Neuronal stem cell (in vitro differentiated cells): ENCODE data around the gene SEMA3B.
"Not testable (repeated sequence)": the region's sequence is repeated elsewhere in the genome, so short reads cannot be mapped to it uniquely, and the experiment has no call there.

ENCODE experiments used
- DNase-seq: peaks from one replicate; pipeline ENCODE4 v3.0.0-alpha.2; 2013; ENCODE audit warnings: low spot score
- H2AFZ ChIP-seq: one replicate; pipeline ENCODE4 v1.6.1; 2013; ENCODE audit warnings: mild to moderate bottlenecking, low read length, inconsistent platforms
- H2AK5ac ChIP-seq: 2 replicates; pipeline ENCODE4 v1.6.1; 2013; ENCODE audit warnings: low read depth, mild to moderate bottlenecking, inconsistent platforms, low read length, moderate library complexity, mixed read lengths
- H2BK120ac ChIP-seq: 2 replicates; pipeline ENCODE4 v1.6.1; 2013; ENCODE audit warnings: low read depth, mild to moderate bottlenecking, inconsistent platforms, low read length, moderate library complexity, mixed read lengths
- H2BK12ac ChIP-seq: one replicate; pipeline ENCODE4 v1.6.1; 2013; ENCODE audit warnings: low read length, inconsistent platforms
- H2BK15ac ChIP-seq: 2 replicates; pipeline ENCODE4 v1.6.1; 2013; ENCODE audit warnings: mild to moderate bottlenecking, low read length, inconsistent platforms, mixed read lengths
- H2BK5ac ChIP-seq: one replicate; pipeline ENCODE4 v1.6.1; 2013; ENCODE audit warnings: inconsistent platforms, mild to moderate bottlenecking, low read length, moderate library complexity
- H3K14ac ChIP-seq: one replicate; pipeline ENCODE4 v1.6.1; 2013; ENCODE audit warnings: low read length, inconsistent platforms
- H3K18ac ChIP-seq: 2 replicates; pipeline ENCODE4 v1.6.1; 2013; ENCODE audit warnings: low read length, inconsistent platforms
- H3K23ac ChIP-seq: 2 replicates; pipeline ENCODE4 v1.6.1; 2013; ENCODE audit warnings: low read depth, mild to moderate bottlenecking, mixed read lengths, low read length, inconsistent platforms; ENCODE audit not compliant: poor library complexity
- H3K27ac ChIP-seq: replicated peaks from 3 replicates; pipeline ENCODE4 v1.5.1; 2013; ENCODE audit warnings: low read length, inconsistent platforms
- H3K27me3 ChIP-seq, 3 experiments: 2 replicates each; pipeline ENCODE4 v1.6.1; 2013; ENCODE audit warnings: low read length in 3 of 3, mild to moderate bottlenecking in 2 of 3, inconsistent platforms in 1 of 3, low read depth in 1 of 3, mixed read lengths in 1 of 3, moderate library complexity in 1 of 3; ENCODE audit not compliant: control insufficient read depth in 3 of 3, insufficient read depth in 3 of 3
- H3K36me3 ChIP-seq, 2 donors: replicated peaks in 1 of 2; 2 replicates each; pipeline ENCODE4 v1.6.1; 2013; ENCODE audit warnings: low read length in 2 of 2; ENCODE audit not compliant: control insufficient read depth in 2 of 2, insufficient read depth in 2 of 2
- H3K4ac ChIP-seq: 2 replicates; pipeline ENCODE4 v1.6.1; 2013; ENCODE audit warnings: inconsistent platforms, mild to moderate bottlenecking, low read length, moderate library complexity
- H3K4me1 ChIP-seq, 2 donors: 1 replicate in 1 of 2; 2 replicates in 1 of 2; pipeline ENCODE4 v1.6.1; 2013; ENCODE audit warnings: low read length in 2 of 2, low read depth in 1 of 2; ENCODE audit not compliant: control insufficient read depth in 2 of 2, insufficient read depth in 1 of 2
- H3K4me2 ChIP-seq: one replicate; pipeline ENCODE4 v1.6.1; 2013; ENCODE audit warnings: mild to moderate bottlenecking, low read length, inconsistent platforms; ENCODE audit not compliant: insufficient read depth, poor library complexity, severe bottlenecking
- H3K4me3 ChIP-seq, 2 donors: 2 replicates each; pipeline ENCODE4 v1.5.1; 2013; ENCODE audit warnings: low read length in 2 of 2, mild to moderate bottlenecking in 2 of 2, inconsistent platforms in 1 of 2, moderate library complexity in 1 of 2
- H3K79me1 ChIP-seq: one replicate; pipeline ENCODE4 v1.6.1; 2013; ENCODE audit warnings: low read depth, mild to moderate bottlenecking, inconsistent platforms, low read length, moderate library complexity
- H3K9ac ChIP-seq: one replicate; pipeline ENCODE4 v1.6.1; 2013; ENCODE audit warnings: mild to moderate bottlenecking, low read depth, low read length, inconsistent platforms; ENCODE audit not compliant: poor library complexity
- H3K9me3 ChIP-seq, 2 donors: replicated peaks in 1 of 2; 2 replicates each; pipeline versions ENCODE3 to v1.6.1; 2013; ENCODE audit warnings: low read length in 2 of 2, mild to moderate bottlenecking in 2 of 2, inconsistent platforms in 1 of 2, low read depth in 1 of 2, mixed read lengths in 1 of 2, moderate library complexity in 1 of 2; ENCODE audit not compliant: control insufficient read depth in 2 of 2, insufficient read depth in 1 of 2
- H4K8ac ChIP-seq: one replicate; pipeline ENCODE4 v1.6.1; 2013; ENCODE audit warnings: low read depth, mild to moderate bottlenecking, inconsistent platforms, low read length, moderate library complexity
- H4K91ac ChIP-seq: one replicate; pipeline ENCODE4 v1.6.1; 2013; ENCODE audit warnings: low read length, low read depth, mild to moderate bottlenecking, inconsistent platforms; ENCODE audit not compliant: poor library complexity
- WGBS, 2 donors: extraction: QIAGEN DNeasy Blood & Tissue Kit; methylation state at CpG; one replicate each; pipeline ENCODE4 v1.1.7; 2013; ENCODE audit warnings: missing lambda C conversion rate in 2 of 2, mixed read lengths in 1 of 2; ENCODE audit not compliant: insufficient read length in 2 of 2, insufficient replicate concordance in 1 of 2; ENCODE audit errors: extremely low coverage in 2 of 2; 5-methylcytosine and 5-hydroxymethylcytosine counted together

SEMA3B gene

DNA sequence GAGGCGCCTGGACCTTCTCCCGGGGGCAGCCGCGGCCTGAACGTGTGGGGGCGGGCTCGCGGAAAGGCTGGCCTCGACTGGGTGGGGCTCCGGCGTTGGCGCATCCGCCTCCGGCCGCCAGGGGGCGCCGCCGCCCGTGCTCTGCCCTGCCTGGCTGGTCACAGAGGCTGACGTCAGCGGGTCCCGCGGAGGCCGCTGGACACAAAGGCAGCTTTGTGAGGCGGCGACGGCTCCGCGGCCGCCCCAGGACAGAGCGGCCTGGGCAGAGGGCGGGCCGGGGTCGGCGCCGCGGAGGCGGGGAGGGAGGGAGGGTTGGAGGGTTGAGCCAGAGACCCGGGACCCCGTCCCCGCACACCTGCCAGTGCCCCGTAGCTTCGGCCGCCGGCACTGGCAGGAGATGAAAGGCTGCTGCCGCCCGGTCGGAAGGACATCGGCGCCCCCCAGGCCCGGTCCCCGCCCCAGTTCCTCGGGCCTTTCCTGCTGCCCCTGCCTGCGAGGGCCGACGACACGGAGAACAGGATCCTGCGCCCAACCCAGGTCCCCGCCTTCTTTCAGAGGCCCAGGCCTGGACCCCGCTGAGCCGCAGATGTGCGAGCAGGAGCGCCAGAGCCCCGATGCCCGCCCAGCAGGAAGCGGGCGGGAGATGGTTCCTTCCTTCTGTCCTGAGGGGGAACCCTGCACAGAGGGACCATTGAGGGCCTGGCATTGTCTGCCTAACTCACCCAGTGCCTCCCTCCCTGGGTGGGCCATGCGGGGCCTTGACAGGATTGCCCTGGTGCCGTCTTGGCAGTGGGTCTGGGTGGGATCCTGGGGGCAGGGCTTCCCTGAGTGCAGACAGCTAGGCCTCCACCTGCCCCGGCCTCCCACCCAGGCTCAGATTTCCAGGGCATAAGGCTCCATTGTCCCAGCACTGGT, 8.7 kb upstream of the SEMA3B start:
- DNase-seq = peak; percentile 96
- Histone ChIP-seq H2BK15ac (peak overlapping the region; percentile 87), H3K23ac (peak overlapping the region; percentile 97), H3K4me2 (peak overlapping the region; percentile 82), H4K91ac (peak overlapping the region; percentile 77), H2BK12ac (peak overlapping the region; percentile 86), H3K27me3 (no peaks in the 10 kb centered on the region), H3K9me3 (peaks cover 0 to 2% of the 10 kb centered on the region in 2 donors), H3K36me3 (peaks cover 30 to 40% of the 10 kb centered on the region in 2 donors), H3K27ac (peak overlapping the region; percentile 95), H2BK120ac (peak overlapping the region; percentile 68), H3K18ac (peak overlapping the region; percentile 95), H3K4ac (peak overlapping the region; percentile 99), H3K14ac (no peak overlapping the region), H4K8ac (no peak overlapping the region), H3K9ac (peak overlapping the region; percentile 86), H2AK5ac (peak overlapping the region; percentile 88), H3K79me1 (peaks cover 10% of the 10 kb centered on the region), H3K4me3 (peak overlapping the region; percentile 31 to 50), H2BK5ac (peak overlapping the region; percentile 100), H3K4me1 (peaks cover 47 to 56% of the 10 kb centered on the region in 2 donors), H2AFZ (peak overlapping the region; percentile 84)
- WGBS, 2 donors = no CpG with 5 or more reads among the region's 70 CpGs

DNA sequence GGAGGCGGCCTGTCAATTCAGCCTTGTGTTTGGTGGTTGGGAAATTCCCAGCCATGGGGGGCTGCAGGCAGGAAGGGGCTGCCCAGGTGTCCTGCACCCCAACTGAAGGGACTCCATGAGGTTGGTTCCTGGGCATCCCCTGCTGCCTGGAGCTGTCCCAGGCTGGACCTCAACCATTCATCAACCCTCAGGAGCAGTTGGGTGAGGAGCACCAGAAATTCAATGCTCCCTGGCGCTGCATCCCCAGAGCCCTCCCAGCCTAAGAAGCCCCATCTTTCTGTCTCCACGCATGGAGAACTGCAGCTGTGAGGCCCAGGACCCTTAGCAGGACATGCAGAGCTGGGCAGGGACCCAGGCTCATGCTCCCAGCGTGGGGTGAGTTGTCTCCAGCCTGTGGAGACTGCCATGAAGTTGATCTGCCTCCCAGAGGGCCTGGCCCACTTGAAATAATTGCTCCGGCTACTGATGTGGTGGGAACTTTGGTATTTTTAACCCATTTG, 8.0 kb upstream of the SEMA3B start:
- Histone ChIP-seq H3K4me1 (peaks cover 53 to 60% of the 10 kb centered on the region in 2 donors), H2BK12ac (peak overlapping the region; percentile 76), H2AK5ac (peak overlapping the region; percentile 46), H3K27ac (peak overlapping the region; percentile 95), H4K91ac (peak overlapping the region; percentile 45), H3K4me2 (peak overlapping the region; percentile 82), H3K14ac (no peak overlapping the region), H3K4ac (peak overlapping the region; percentile 99), H2AFZ (peak overlapping the region; percentile 84), H2BK15ac (peak overlapping the region; percentile 87), H3K4me3 (peak overlapping the region in 1 of 2 donors; percentile 50), H2BK120ac (peak overlapping the region; percentile 68), H3K9me3 (peaks cover 0 to 2% of the 10 kb centered on the region in 2 donors), H4K8ac (no peak overlapping the region), H3K27me3 (no peaks in the 10 kb centered on the region), H3K79me1 (peaks cover 7% of the 10 kb centered on the region), H3K18ac (peak overlapping the region; percentile 94), H2BK5ac (peak overlapping the region; percentile 100), H3K23ac (peak overlapping the region; percentile 97), H3K36me3 (peaks cover 27 to 37% of the 10 kb centered on the region in 2 donors), H3K9ac (no peak overlapping the region)
- WGBS, 2 donors = no CpG with 5 or more reads among the region's 5 CpGs
- DNase-seq = no peak

DNA sequence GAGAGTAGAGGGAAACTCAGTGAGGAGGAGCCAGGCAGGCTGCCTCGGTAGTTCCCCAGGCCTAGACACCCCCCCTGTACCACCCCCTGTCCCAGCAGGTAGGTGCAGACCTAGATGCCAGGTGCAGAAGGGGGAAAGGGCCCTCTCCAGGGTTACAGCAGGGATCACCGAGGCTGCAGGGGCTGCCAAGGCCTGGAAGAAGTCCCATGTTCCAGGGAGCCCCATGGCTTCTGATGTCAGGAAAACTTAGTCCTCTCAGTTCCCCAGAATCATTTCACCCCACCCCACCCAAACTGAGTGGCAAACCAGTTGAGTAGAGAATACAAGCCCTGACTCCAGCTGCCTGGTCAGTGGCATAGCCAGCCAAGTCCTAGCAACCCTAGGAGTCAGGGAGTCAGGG, 7.4 kb upstream of the SEMA3B start:
- H4K91ac ChIP-seq = peak overlapping the region; percentile 45
- peak overlapping the region; percentile 95 for H3K27ac ChIP-seq
- H3K14ac ChIP-seq = peak overlapping the region; percentile 91
- peak overlapping the region; percentile 76 for H2BK12ac ChIP-seq
- no peak overlapping the region for H2AFZ ChIP-seq
- no peak overlapping the region for H2BK120ac ChIP-seq
- peaks cover 57 to 60% of the 10 kb centered on the region in 2 donors for H3K4me1 ChIP-seq
- H3K36me3 ChIP-seq = peaks cover 22 to 32% of the 10 kb centered on the region in 2 donors
- H3K79me1 ChIP-seq = peaks cover 7% of the 10 kb centered on the region
- H4K8ac ChIP-seq = no peak overlapping the region
- H3K4me2 ChIP-seq = no peak overlapping the region
- DNase-seq = no peak
- H2AK5ac ChIP-seq = peak overlapping the region; percentile 46
- H3K9me3 ChIP-seq = peaks cover 0 to 2% of the 10 kb centered on the region in 2 donors
- peak overlapping the region; percentile 1 for H3K23ac ChIP-seq
- peak overlapping the region; percentile 94 for H3K18ac ChIP-seq
- no peak overlapping the region for H3K4ac ChIP-seq
- H3K27me3 ChIP-seq = no peaks in the 10 kb centered on the region
- peak overlapping the region; percentile 53 for H3K9ac ChIP-seq
- no peak overlapping the region for H2BK15ac ChIP-seq
- no peak overlapping the region for H3K4me3 ChIP-seq
- H2BK5ac ChIP-seq = peak overlapping the region; percentile 100
- WGBS, 2 donors = no CpG with 5 or more reads among the region's 2 CpGs

DNA sequence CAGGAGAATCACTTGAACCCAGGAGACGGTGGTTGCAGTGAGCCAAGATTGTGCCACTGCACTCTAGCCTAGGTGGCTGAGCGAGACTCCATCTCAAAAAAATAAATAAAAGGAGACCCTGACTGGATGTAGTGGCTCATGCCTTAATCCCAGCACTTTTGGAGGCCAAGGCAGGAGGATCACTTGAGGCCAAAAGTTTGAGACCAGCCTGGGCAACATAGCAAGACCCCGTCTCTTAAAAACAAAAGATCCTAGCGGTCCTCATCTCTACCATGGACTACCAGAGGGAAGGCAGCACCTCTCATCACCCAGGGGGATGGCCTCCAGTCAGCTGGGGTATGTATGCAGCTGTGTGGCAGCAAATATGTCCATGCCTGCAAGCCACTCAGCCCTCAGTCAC, 6.7 kb upstream of the SEMA3B start:
- not testable (repeated sequence) for H2BK5ac ChIP-seq, H2AFZ ChIP-seq, H4K91ac ChIP-seq, H3K14ac ChIP-seq, DNase-seq, H3K4ac ChIP-seq, H2BK120ac ChIP-seq, H3K23ac ChIP-seq, H3K27ac ChIP-seq, H2BK12ac ChIP-seq, H3K4me3 ChIP-seq, H3K4me2 ChIP-seq, H4K8ac ChIP-seq, H3K27me3 ChIP-seq, H3K9me3 ChIP-seq, H3K79me1 ChIP-seq
- Histone ChIP-seq H2AK5ac (peak overlapping the region; percentile 54), H3K4me1 (peaks cover 57 to 60% of the 10 kb centered on the region in 2 donors), H3K9ac (peak overlapping the region; percentile 17), H3K18ac (peak overlapping the region; percentile 72), H2BK15ac (peak overlapping the region; percentile 18), H3K36me3 (peaks cover 15 to 25% of the 10 kb centered on the region in 2 donors)
- WGBS, 2 donors = no CpG with 5 or more reads among the region's 4 CpGs
